CD1c-positive myeloid dendritic cell (primary cell): ENCODE data around the gene UBTF.

Experiments
- DNase-seq: peaks from one replicate; pipeline ENCODE4 v3.0.0-alpha.2; 2016; ENCODE audit errors: extremely low spot score

UBTF gene

GRCh38 chr17:44219616-44220212 is at the start of gene UBTF:
Gene UBTF (minus strand): TSS chr17:44219675. CDS start chr17:44218229, 1,446 bp downstream.
- DNase-seq: peak; percentile 71

GRCh38 chr17:44268709-44269534 is 49.4 kb upstream of the UBTF start:
- DNase-seq: no peak

GRCh38 chr17:44267818-44268490 is 48.5 kb upstream of the UBTF start, which contains the start of gene SLC4A1:
Gene SLC4A1 (minus strand): TSS chr17:44268135. CDS start chr17:44262866, 5,269 bp downstream.
- no peak for DNase-seq

GRCh38 chr17:44267165-44267455 is 47.6 kb upstream of the UBTF start:
- no peak for DNase-seq

- no peak for DNase-seq
Observed at GRCh38 chr17:44266402-44267164, 47.1 kb upstream of the UBTF start.

GRCh38 chr17:44263345-44263902 is 43.9 kb upstream of the UBTF start:
- no peak for DNase-seq

GRCh38 chr17:44262654-44263225 is 43.3 kb upstream of the UBTF start:
- no peak for DNase-seq

- DNase-seq: no peak
Observed at GRCh38 chr17:44260296-44260695, 40.8 kb upstream of the UBTF start.

- DNase-seq: no peak
Observed at GRCh38 chr17:44258811-44259351, 39.4 kb upstream of the UBTF start.

- DNase-seq: no peak
Observed at GRCh38 chr17:44257815-44258760, 38.6 kb upstream of the UBTF start.

GRCh38 chr17:44256671-44257070 is 37.2 kb upstream of the UBTF start:
- DNase-seq: no peak

- DNase-seq: no peak
Observed at GRCh38 chr17:44255915-44256314, 36.4 kb upstream of the UBTF start.

GRCh38 chr17:44254361-44255095 is 35.1 kb upstream of the UBTF start:
- no peak for DNase-seq

- DNase-seq: no peak
Observed at GRCh38 chr17:44253006-44253405, 33.5 kb upstream of the UBTF start.

GRCh38 chr17:44251062-44251461 is 31.6 kb upstream of the UBTF start:
- no peak for DNase-seq

- no peak for DNase-seq
Observed at GRCh38 chr17:44249501-44250246, 30.2 kb upstream of the UBTF start.

GRCh38 chr17:44247876-44248736 is 28.6 kb upstream of the UBTF start:
- no peak for DNase-seq

- no peak for DNase-seq
Observed at GRCh38 chr17:44247440-44247841, 28.0 kb upstream of the UBTF start.
